Fibroblast of skin of right quadriceps (primary cell): ENCODE data around the gene TOMM7.
"Not testable (repeated sequence)": the region's sequence is repeated elsewhere in the genome, so short reads cannot be mapped to it uniquely, and the experiment has no call there.

Experiments
- DNase-seq: peaks from one replicate; pipeline ENCODE4 v3.0.0-alpha.2; 2013

TOMM7 gene

DNA sequence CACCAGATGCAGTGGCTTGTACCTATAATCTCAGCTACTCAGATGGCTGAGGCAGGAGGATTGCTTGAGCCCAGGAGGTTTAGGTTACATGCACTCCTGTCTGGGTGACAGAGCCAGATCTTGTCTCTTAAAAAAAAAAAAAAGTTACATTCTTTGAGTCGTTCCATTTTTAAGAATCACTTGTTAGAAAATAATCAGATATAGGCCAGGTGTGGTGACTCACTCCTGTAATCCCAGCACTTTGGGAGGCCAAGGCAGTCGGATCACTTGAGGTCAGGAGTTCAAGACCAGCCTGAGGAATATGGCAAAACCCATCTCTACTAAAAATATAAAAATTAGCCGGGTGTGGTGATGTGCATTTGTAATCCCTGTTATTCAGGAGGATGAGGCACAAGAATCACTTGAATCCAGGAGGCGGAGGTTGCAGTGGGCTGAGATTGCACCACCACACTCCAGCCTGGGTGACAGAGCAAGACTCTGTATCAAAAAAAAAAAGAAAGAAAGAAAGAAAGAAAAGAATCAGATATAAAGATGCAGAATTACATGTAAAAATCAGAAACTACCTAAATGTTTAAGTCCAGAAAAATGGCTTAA, 42.8 kb downstream of the TOMM7 start:
- not testable (repeated sequence) for DNase-seq

DNA sequence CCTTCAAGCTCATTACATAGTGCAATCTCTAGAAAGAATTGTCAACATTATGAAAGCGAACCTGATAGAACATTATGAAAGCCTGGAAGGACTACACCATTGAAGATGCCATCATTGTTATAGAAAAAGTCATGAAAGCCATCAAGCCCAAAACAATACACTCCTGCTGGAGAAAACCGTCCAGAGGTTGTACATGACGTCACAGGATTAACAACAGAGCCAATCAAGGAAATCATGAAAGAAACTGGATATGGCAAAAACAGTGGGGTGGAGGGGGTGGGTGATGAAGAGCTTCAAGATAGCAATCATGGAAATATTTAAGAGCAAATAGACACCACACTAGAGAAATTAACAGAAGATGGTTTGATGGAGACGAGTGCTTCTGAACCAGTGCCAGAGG, 45.7 kb downstream of the TOMM7 start:
- DNase-seq = no peak

DNA sequence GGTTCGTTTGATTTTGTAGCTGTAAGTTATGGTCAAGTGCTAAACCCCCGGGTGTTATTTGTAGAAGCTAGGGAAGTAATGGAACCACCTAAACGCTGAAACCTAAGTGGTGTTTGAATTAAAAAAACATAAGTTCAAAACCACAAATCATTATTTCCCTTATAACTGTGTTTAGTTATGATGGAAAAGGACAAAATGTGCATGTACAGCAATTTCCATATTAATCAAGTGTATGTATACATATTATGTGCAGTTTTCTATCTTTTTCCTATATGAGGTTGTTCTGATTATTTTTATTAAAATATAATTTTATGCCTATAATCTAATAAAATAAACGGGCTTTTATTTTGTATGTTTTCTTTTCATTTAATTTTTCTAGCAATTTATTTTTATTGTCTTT, 49.8 kb downstream of the TOMM7 start:
- DNase-seq = no peak

DNA sequence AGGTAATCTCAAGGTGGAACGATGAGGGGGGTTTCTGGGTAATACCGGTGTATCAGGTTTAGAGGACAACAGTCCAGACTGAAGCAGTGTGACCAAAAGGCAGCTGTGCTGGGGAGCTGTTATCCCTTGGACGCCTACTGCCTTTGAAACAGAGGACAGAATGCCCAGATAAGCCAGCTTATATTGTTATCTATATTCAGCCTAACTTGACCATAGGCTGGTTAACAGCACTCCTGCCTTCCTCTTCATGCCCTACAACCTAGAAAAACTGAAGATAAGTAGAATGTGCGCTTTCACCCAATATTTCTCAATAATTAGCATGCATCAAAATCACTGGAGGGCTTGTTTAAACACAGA, 50.8 kb downstream of the TOMM7 start:
- DNase-seq = no peak

DNA sequence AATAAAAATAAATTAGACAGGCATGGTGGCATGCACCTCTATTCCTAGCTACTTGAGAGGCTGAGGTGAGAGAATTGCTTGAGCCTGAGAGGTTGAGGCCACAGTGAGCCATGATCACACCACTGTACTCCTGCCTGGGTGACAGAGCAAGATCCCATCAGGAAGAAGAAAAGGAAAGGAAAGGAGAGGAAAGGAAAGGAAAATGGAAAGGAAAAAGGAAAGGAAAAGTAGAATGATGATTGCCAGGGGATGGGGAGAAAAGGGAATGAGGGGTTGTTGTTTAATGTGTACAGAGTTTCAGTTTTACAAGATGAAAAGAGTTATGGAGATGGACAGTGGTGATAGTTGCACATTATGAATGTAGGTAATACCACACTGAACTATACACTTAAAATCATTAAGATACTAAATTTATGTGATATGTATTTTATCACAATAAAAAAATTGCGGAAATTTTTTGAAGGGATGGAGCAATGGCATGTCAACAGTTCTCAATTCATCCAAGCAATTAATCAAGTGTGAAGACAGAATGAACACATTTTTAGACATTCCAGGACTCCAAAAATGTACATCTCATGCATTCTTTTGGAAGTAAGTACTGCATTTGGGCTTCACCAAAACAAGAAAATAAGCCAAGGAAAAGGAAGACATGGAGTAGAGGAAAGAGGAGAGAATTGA, 51.3 kb downstream of the TOMM7 start:
- DNase-seq = peak; percentile 32

DNA sequence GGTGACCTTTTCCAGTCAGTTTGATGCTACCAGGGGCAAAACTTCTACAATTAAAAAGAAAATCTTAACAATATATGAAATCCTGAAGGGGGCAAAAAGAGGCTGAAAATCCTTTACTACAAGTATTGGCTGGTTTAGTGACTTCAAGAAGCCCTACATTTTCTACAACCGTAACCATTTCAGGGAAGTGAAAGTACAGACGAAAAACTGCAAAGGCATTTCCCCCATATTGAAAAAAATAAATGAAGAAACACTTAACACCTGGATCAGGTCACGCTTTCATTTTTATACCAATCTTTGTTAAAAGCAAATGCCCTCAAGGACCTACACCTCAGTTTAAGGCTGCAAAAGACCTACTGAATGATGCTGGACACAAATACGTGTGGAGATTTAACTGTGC, 57.0 kb downstream of the TOMM7 start:
- DNase-seq = no peak
